OCI-LY1 (cell line): Measurements from ENCODE around the gene STK40.

Source experiments
- H2AFZ ChIP-seq: fragments of 200-600 bp; sonication (generic), shearing (Covaris generic); 2 replicates; pipeline ENCODE4 v1.6.0; 2014; ENCODE audit warnings: antibody characterized with exemption, mild to moderate bottlenecking, low read length
- H3F3A ChIP-seq: fragments of 200-600 bp; sonication (generic), shearing (Covaris generic); 2 replicates; pipeline ENCODE4 v1.6.0; 2014; ENCODE audit warnings: mild to moderate bottlenecking, antibody characterized with exemption, low read length, moderate library complexity; ENCODE audit not compliant: insufficient read depth
- H3K27ac ChIP-seq: fragments of 200-600 bp; sonication (generic); 2 replicates; pipeline ENCODE4 v1.5.1; 2014; ENCODE audit warnings: low read length, mixed run types, mild to moderate bottlenecking, low read depth; ENCODE audit not compliant: poor library complexity, severe bottlenecking
- H3K27me3 ChIP-seq: fragments of 200-600 bp; sonication (generic); 2 replicates; pipeline ENCODE4 v1.6.0; 2014; ENCODE audit warnings: antibody characterized with exemption, mild to moderate bottlenecking, low read length, moderate library complexity; ENCODE audit not compliant: insufficient read depth
- H3K36me3 ChIP-seq: fragments of 200-600 bp; sonication (generic); 2 replicates; pipeline ENCODE4 v1.6.1; 2014; ENCODE audit warnings: mild to moderate bottlenecking, antibody characterized with exemption, low read length, moderate library complexity, mixed read lengths; ENCODE audit not compliant: insufficient read depth
- H3K4me1 ChIP-seq: fragments of 200-600 bp; sonication (generic); 2 replicates; pipeline ENCODE4 v1.5.1; 2014; ENCODE audit warnings: mild to moderate bottlenecking, low read length, moderate library complexity; ENCODE audit not compliant: insufficient read depth, severe bottlenecking
- H3K4me2 ChIP-seq: fragments of 200-600 bp; sonication (generic), shearing (Covaris generic); 2 replicates; pipeline ENCODE4 v1.6.1; 2014; ENCODE audit warnings: low read length
- H3K4me3 ChIP-seq: fragments of 200-600 bp; sonication (generic); 2 replicates; pipeline ENCODE4 v1.5.1; 2014; ENCODE audit warnings: low read length, low read depth, mild to moderate bottlenecking, mixed read lengths; ENCODE audit not compliant: poor library complexity, severe bottlenecking
- H3K79me2 ChIP-seq: fragments of 200-600 bp; shearing (Covaris generic); 2 replicates; pipeline ENCODE4 v1.6.1; 2016; ENCODE audit warnings: mixed run types, low read length, mixed read lengths; ENCODE audit not compliant: insufficient read depth
- H3K9ac ChIP-seq: fragments of 200-600 bp; sonication (generic), shearing (Covaris generic); 2 replicates; pipeline ENCODE4 v1.6.1; 2014; ENCODE audit warnings: mild to moderate bottlenecking, low read length, mixed read lengths
- H3K9me2 ChIP-seq: fragments of 200-600 bp; sonication (generic), shearing (Covaris generic); 2 replicates; pipeline ENCODE4 v1.6.1; 2014; ENCODE audit warnings: low read depth, mild to moderate bottlenecking, low read length, mixed read lengths
- H3K9me3 ChIP-seq: fragments of 200-600 bp; shearing (Covaris generic); 2 replicates; pipeline ENCODE4 v1.6.1; 2014; ENCODE audit warnings: low read length, mixed read lengths
- H4K20me1 ChIP-seq: fragments of 200-600 bp; sonication (generic), shearing (Covaris generic); 2 replicates; pipeline ENCODE4 v1.6.0; 2016; ENCODE audit warnings: mild to moderate bottlenecking, low read length; ENCODE audit not compliant: insufficient read depth
- EZH2 ChIP-seq: fragments of 200-600 bp; sonication (generic), shearing (Covaris generic); IDR thresholded peaks from 2 replicates; pipeline ENCODE4 v1.8.0; 2017; ENCODE audit warnings: borderline replicate concordance, mixed run types, mild to moderate bottlenecking, antibody characterized with exemption, low read length, moderate library complexity, mixed read lengths
- TF ChIP-seq, protein P1 (sequence below): fragments of 200-600 bp; sonication (generic), shearing (Covaris generic); IDR thresholded peaks from 2 replicates; pipeline ENCODE4 v1.5.1; 2017; ENCODE audit warnings: mild to moderate bottlenecking, antibody characterized with exemption, low read length, moderate library complexity, mixed read lengths

The STK40 gene

DNA sequence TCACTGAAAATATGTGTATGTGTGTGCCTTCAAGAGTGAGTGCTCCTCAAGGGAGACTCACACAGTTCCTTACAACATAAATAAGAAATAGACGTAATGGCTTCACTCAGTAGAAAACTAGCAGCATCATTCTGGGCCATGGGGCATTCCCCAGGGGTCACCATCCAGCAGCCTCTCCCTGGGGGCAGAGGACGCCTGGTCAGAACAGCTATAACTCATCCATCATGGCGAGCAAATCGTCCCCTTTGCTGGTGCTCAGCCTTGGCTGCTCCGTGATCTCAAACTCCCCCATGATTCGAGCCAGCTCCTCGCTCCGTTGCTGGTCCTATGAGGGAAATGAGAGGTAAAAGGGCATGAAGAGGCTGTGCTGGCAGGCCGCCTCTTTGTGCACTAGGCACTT is 32.2 kb upstream of the STK40 start:
- no peak overlapping the region for H3K4me3 ChIP-seq
- H3K9me3 ChIP-seq, result peaks cover 6% of the 10 kb centered on the region; the same call in 1 of the 2 replicates
- no peak overlapping the region for H3K27ac ChIP-seq
- no peaks in the 10 kb centered on the region for H3K9me2 ChIP-seq
- H3F3A ChIP-seq, result no peaks in the 10 kb centered on the region
- no peaks in the 10 kb centered on the region for H4K20me1 ChIP-seq
- H3K4me2 ChIP-seq, result no peak overlapping the region
- H3K79me2 ChIP-seq, result no peaks in the 10 kb centered on the region
- no peak overlapping the region for H2AFZ ChIP-seq
- no peak for TF ChIP-seq EZH2
- TF ChIP-seq, protein P1, sequence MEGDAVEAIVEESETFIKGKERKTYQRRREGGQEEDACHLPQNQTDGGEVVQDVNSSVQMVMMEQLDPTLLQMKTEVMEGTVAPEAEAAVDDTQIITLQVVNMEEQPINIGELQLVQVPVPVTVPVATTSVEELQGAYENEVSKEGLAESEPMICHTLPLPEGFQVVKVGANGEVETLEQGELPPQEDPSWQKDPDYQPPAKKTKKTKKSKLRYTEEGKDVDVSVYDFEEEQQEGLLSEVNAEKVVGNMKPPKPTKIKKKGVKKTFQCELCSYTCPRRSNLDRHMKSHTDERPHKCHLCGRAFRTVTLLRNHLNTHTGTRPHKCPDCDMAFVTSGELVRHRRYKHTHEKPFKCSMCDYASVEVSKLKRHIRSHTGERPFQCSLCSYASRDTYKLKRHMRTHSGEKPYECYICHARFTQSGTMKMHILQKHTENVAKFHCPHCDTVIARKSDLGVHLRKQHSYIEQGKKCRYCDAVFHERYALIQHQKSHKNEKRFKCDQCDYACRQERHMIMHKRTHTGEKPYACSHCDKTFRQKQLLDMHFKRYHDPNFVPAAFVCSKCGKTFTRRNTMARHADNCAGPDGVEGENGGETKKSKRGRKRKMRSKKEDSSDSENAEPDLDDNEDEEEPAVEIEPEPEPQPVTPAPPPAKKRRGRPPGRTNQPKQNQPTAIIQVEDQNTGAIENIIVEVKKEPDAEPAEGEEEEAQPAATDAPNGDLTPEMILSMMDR, result no peak
- H3K4me1 ChIP-seq, result peaks cover 21% of the 10 kb centered on the region
- no peaks in the 10 kb centered on the region for H3K36me3 ChIP-seq
- H3K9ac ChIP-seq, result no peak overlapping the region
- no peaks in the 10 kb centered on the region for H3K27me3 ChIP-seq

DNA sequence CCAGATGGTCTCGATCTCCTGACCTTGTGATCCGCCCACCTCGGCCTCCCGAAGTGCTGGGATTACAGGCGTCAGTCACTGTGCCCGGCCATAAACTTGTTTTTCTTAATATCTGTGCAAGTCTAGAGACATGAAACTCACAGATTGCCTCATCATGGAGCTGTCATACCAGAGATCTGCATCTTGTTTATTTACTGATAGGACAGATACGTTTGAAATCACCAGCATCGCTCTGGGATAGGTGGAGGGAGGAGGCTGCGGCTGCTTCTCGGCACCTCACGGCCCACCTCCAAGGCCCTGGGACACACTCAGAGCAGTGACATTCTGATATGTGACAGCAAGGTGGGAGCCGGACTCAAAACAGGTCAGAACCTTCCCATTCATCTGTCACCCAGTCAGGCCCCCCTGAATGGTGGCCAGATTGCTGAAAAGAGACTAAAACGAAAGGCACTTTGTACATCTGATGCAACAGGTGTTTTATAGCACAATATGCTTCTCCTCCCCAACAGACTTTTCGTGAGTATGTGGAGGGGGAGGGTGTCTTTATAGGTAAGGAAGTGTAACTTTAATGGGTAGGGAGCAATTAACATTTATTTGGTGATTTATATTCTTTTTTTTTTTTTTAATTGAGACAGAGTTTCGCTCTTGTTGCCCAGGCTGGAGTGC is 30.1 kb upstream of the STK40 start:
- H3K9ac ChIP-seq, result no peak overlapping the region
- no peaks in the 10 kb centered on the region; the same call in 1 of the 2 replicates for H3K36me3 ChIP-seq
- no peaks in the 10 kb centered on the region for H3F3A ChIP-seq
- no peak for TF ChIP-seq EZH2
- TF ChIP-seq, protein P1, result no peak
- H2AFZ ChIP-seq, result no peak overlapping the region
- H4K20me1 ChIP-seq, result no peaks in the 10 kb centered on the region
- H3K4me2 ChIP-seq, result no peak overlapping the region
- H3K4me1 ChIP-seq, result peaks cover 21% of the 10 kb centered on the region
- no peak overlapping the region for H3K4me3 ChIP-seq
- H3K27me3 ChIP-seq, result no peaks in the 10 kb centered on the region
- H3K79me2 ChIP-seq, result no peaks in the 10 kb centered on the region
- no peaks in the 10 kb centered on the region for H3K9me2 ChIP-seq
- peaks cover 6% of the 10 kb centered on the region; the same call in 1 of the 2 replicates for H3K9me3 ChIP-seq
- no peak overlapping the region for H3K27ac ChIP-seq

GRCh38 chr1:36414384-36414783 is 28.7 kb upstream of the STK40 start:
- Histone ChIP-seq H3K9me2 (no peaks in the 10 kb centered on the region), H3K9ac (no peak overlapping the region), H3K4me2 (no peak overlapping the region), H3K79me2 (no peaks in the 10 kb centered on the region), H3F3A (no peaks in the 10 kb centered on the region), H3K4me1 (peaks cover 14% of the 10 kb centered on the region), H3K27ac (no peak overlapping the region), H3K9me3 (peaks cover 6% of the 10 kb centered on the region; the same call in 1 of the 2 replicates), H4K20me1 (no peaks in the 10 kb centered on the region), H3K36me3 (no peaks in the 10 kb centered on the region; the same call in 1 of the 2 replicates), H3K27me3 (no peaks in the 10 kb centered on the region), H3K4me3 (no peak overlapping the region), H2AFZ (no peak overlapping the region)
- no peak for TF ChIP-seq EZH2
- TF ChIP-seq, protein P1, result no peak
